Activated CD4-positive, alpha-beta T cell treated with anti-CD3 and anti-CD28 coated beads for 4 hours (primary cell): Measurements from ENCODE around the gene RAVER1.
A peak's percentile ranks its signal among the peaks of the same experiment; 100 is the strongest.
"Not testable (repeated sequence)": the region's sequence is repeated elsewhere in the genome, so short reads cannot be mapped to it uniquely, and the experiment has no call there.

Experiments
- DNase-seq, 2 donors: peaks; one replicate each; pipeline ENCODE4 v3.0.0-alpha.2; 2020

Gene RAVER1

GRCh38 chr19:10289836-10290356, 43.4 kb downstream of the RAVER1 start, which contains the start of gene ICAM5:
Gene ICAM5, plus strand, starts transcription at chr19:10289952. Its CDS starts 92 bp downstream, at chr19:10290044.
- DNase-seq, result peak; percentile 65 to 71

- DNase-seq, result peak; percentile 54 to 63
Observed at GRCh38 chr19:10289167-10289835, 44.0 kb downstream of the RAVER1 start.

GRCh38 chr19:10288662-10289166, 44.6 kb downstream of the RAVER1 start:
- peak; percentile 36 to 41 for DNase-seq

- peak; percentile 25 to 38 for DNase-seq
Observed at GRCh38 chr19:10286803-10287737, 46.3 kb downstream of the RAVER1 start, which contains the start of gene ICAM4. Gene ICAM4, plus strand, starts transcription at chr19:10286955. Its CDS starts 58 bp downstream, at chr19:10287013.

- DNase-seq, result no peak
Observed at GRCh38 chr19:10285393-10285792, 47.9 kb downstream of the RAVER1 start.

DNA sequence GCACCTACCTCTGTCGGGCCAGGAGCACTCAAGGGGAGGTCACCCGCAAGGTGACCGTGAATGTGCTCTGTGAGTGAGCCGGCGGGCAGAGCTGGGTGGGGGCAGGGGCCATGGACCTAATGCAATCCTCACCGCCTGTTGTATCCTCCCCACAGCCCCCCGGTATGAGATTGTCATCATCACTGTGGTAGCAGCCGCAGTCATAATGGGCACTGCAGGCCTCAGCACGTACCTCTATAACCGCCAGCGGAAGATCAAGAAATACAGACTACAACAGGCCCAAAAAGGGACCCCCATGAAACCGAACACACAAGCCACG, 48.4 kb downstream of the RAVER1 start:
- no peak for DNase-seq

GRCh38 chr19:10284065-10284959, 49.0 kb downstream of the RAVER1 start:
- DNase-seq, result no peak

DNA sequence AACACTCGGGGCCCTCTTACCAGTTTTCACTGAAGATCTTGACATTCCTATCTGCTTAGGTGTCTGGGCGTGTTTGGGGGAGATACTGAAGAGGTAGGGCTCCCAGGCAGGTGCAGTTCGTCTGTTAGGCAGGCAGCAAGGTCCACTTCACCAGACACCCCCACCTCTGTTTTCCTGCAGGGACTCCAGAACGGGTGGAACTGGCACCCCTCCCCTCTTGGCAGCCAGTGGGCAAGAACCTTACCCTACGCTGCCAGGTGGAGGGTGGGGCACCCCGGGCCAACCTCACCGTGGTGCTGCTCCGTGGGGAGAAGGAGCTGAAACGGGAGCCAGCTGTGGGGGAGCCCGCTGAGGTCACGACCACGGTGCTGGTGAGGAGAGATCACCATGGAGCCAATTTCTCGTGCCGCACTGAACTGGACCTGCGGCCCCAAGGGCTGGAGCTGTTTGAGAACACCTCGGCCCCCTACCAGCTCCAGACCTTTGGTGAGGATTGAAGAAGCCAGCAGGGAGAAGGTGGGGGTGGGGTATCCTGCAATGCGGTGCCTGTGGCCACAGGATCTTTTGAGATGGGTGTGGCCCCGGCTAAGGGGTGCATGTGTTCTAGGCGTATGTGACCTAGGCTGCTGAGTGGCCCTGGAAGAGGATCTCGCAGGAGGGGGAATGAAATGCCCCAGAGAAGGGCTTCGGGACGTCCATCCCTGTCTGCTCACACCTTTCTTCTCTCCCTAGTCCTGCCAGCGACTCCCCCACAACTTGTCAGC, 49.8 kb downstream of the RAVER1 start:
- no peak for DNase-seq

GRCh38 chr19:10282043-10282442, 51.3 kb downstream of the RAVER1 start:
- DNase-seq, result not testable (repeated sequence)

DNA sequence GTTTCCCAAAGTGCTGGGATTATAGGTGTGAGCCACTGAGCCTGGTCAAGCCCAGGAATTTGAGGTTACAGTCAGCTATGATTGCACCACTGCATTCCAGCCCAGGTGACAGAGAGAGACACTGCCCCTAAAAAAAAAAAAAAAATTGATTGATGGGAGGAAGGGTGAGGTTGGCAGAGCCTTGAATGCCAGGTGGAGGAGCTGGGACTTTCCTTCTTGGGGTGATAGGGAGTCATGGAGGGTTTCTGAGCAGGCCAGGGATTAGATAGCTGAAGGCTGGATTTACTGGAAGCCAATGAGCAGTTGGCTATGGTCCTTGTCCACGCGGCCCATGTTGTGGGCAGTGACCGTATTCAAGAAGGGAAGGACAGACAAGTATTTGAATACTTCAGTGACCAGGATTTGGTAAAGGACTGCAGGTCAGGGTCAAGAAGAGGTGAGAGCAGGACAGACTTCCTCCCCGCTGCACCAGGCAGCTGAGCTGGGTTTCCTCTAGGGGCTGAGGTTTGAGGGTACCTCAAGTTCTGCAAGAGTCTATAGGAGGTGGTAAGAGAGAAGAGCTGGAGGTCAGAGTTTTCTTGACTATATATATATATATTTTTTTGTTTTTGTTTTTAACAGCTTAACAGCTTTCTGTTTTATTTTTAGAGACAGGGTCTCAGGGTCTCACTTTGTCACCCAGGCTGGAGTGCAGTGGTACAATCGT, 53.4 kb downstream of the RAVER1 start:
- DNase-seq, result no peak

DNA sequence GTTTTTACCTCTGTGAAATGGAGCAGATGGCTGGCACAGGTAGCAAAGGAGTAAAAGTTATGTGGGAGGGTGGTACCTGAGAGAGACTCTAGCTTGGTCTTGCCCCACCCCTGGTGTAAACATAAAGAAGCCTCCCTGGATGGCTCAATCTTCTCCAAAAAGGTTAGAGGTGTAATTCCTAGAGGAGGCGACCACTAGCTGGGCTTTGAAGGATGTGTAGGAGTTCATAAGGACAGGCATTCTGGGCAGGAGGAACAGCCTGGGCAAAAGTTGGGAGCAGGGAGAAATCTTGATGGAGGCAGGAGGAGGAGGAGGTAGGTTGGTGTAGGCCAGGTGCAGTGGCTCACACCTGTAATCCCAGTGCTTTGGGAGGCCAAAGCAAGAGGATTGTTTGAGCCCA, 54.4 kb downstream of the RAVER1 start:
- DNase-seq, result no peak

DNA sequence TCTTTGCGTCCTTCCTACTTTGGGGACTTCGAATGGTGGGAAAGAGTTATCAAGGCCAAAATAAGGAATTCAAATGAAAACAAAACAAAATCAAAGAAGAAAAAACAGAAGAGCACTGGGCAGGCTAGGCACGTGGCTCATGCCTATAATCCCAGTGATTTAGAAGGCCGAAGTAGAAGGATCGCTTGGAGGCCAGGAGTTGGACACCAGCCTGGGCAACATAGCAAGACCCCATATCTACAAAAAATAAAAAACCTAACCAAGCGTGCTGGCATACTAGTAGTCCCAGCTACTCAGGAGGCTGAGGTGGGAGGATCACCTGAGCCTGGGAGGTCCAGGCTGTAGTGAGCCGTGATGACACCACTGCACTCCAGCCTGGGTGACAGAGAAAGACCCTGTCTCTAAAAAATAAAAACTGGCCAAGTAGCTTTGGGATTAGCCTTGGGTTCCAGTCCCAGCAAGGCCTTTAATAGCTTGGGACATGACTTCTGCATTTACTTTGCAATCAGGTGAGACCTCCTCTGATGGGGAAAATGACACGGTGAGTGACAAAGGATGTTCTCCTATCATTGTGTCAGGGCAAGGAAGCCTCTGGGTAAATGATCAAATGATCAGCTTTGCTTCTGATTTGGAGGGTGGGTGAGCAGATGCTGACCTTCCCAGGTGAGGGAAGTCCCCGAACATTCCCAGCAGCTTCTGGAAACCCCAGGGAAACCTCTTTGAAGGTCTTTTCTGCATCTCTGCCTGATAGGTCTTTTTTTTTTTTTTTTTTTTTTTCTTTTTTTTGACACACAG, 55.3 kb downstream of the RAVER1 start:
- DNase-seq, result no peak

DNA sequence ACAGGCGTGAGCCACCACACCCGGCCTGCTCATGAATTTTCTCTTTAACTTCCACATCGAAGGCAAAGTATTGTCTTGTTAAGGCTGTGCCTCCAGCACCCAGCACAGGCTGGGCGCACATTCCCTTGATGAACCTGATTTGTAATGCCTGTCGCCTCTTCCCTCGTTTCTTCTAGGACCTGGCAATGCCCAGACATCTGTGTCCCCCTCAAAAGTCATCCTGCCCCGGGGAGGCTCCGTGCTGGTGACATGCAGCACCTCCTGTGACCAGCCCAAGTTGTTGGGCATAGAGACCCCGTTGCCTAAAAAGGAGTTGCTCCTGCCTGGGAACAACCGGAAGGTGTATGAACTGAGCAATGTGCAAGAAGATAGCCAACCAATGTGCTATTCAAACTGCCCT, 58.7 kb downstream of the RAVER1 start:
- DNase-seq, result no peak

DNA sequence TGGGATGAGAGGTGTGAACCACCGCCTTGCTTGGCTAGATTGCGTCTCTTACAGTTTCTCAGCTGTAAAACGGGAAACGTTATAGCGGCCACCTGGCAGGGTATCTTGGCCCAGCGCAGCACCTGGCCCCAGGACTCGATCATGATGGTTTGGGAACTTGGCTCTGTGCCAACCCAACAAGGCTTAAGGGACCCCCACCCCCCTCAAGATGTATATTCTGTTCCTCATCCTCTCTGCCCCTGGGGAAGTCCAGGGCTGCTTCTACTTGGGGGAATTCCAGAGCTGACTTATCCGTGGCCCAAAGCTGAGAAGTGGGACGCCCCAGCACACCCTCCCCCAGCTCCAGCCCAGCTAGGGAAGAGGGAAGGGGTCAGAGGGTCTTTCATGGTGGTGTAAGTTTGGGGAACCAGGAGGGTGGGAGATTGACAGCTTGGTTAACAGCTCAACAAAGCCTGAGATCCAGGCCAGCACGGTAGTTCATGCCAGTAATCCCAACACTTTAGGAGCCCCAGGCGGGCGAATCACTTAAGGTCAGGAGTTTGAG, 61.7 kb downstream of the RAVER1 start:
- DNase-seq, result peak; percentile 42 to 52

DNA sequence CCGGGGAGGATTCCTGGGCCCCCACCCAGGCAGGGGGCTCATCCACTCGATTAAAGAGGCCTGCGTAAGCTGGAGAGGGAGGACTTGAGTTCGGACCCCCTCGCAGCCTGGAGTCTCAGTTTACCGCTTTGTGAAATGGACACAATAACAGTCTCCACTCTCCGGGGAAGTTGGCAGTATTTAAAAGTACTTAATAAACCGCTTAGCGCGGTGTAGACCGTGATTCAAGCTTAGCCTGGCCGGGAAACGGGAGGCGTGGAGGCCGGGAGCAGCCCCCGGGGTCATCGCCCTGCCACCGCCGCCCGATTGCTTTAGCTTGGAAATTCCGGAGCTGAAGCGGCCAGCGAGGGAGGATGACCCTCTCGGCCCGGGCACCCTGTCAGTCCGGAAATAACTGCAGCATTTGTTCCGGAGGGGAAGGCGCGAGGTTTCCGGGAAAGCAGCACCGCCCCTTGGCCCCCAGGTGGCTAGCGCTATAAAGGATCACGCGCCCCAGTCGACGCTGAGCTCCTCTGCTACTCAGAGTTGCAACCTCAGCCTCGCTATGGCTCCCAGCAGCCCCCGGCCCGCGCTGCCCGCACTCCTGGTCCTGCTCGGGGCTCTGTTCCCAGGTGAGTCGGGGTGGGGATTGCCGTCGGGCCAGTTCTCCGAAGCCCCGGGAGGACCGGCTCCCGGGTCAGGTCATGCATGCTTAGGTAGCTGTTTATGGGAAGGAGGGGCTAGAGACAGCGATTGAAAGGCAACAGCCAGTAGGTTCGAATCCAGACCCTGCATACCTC, 62.5 kb downstream of the RAVER1 start, which contains the start of gene ICAM1:
Gene ICAM1 (plus strand): TSS at position 505 of the 779 bp plus-strand sequence. CDS start 40 bp downstream, at position 545.
- DNase-seq, result peak; percentile 69 to 79

GRCh38 chr19:10270180-10270615, 63.1 kb downstream of the RAVER1 start:
- peak; percentile 55 to 70 for DNase-seq

DNA sequence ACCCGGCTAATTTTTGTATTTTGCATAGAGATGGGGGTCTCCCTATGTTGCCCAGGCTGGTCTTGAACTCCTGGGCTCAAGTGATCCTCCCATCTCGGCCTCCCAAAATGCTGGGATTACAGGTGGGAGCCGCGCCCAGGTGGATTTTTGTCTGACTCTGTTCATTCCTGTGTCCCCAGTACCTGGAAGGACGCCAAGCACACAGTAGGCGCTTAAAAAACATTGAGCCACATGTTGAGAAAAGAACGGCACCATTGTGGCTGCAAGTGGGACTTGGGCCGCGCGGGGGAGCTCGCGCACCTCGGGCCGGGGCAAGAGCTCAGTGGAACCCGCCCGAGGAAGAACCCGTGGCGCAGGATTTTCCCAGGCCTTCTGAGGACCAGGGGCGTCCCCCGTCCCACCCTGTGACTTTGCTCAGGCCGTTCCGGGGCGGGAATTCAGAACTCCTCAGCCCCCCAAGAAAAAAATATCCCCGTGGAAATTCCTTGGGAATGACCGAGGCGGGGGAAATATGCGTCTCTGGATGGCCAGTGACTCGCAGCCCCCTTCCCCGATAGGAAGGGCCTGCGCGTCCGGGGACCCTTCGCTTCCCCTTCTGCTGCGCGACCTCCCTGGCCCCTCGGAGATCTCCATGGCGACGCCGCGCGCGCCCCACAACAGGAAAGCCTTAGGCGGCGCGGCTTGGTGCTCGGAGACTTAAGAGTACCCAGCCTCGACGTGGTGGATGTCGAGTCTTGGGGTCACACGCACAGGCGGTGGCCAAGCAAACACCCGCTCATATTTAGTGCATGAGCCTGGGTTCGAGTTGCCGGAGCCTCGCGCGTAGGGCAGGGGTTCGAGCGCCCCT, 63.8 kb downstream of the RAVER1 start:
- DNase-seq, result peak; percentile 80 to 89

DNA sequence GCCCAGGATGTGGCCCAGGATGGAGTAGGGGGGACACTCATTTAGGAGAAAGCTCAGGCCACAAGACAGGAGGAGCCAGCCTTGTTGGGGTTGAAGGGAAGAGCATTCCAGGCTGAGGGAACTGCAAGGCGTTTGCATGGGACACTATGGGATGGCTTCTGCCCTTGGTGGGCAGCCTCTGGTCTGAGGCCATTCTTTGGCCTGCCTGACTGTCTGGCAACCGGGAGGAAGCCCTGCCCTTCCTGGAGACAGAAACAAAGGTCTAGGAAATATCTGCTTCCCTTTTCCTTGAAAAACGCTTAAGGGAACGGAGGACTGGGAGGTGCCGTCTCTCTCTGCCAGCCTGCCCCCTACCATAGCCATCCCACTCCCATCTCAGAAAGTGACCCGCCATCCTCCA, 65.3 kb downstream of the RAVER1 start:
- DNase-seq, result no peak
